ENCODE measurements around the gene PPP2R2C. TPM values are rescaled to one million over a fixed set of nuclear protein-coding genes. Genes with fewer than 3 reads are reported as not detected.

The PPP2R2C gene
- total and polyA plus RNA-seq, 2 of the 4 experiments (the other 2 are of a cell fraction): 0.03 TPM; not detected in 1

GRCh38 chr4:6340446-6341015 lies 131.9 kb downstream of the PPP2R2C start:
- DNase-seq (no peak), ATAC-seq (ENCODE audit: low read depth) (no peak)
- Histone ChIP-seq H2BK5ac (ENCODE audit: low read depth, low read length, poor library complexity, severe bottlenecking) (no peak overlapping the region), H3K9me3 (ENCODE audit: control insufficient read depth, insufficient read depth, low read length) (no peaks in the 10 kb centered on the region), H3K4ac (ENCODE audit: low read depth, low read length) (no peak overlapping the region), H3K23ac (ENCODE audit: low read depth, low read length) (no peak overlapping the region), H4K91ac (ENCODE audit: insufficient read depth, low read depth, low read length) (no peak overlapping the region), H3K4me2 (ENCODE audit: low read depth, low read length) (no peak overlapping the region), H4K8ac (ENCODE audit: low read depth in 2 of 2, low read length in 2 of 2) (no peak overlapping the region), H3K27ac (ENCODE audit: insufficient read depth, low read length) (no peak overlapping the region), H2BK15ac (ENCODE audit: low read depth, low read length) (no peak overlapping the region), H2AK5ac (ENCODE audit: low read depth, low read length) (no peak overlapping the region), H4K20me1 (ENCODE audit: insufficient read depth, low read length) (no peaks in the 10 kb centered on the region), H2AFZ (replicated peaks; ENCODE audit: low read length, poor library complexity) (no peak overlapping the region), H2BK20ac (ENCODE audit: low read depth, low read length) (no peak overlapping the region), H2AK9ac (replicated peaks; ENCODE audit: low read depth, low read length, poor library complexity) (no peak overlapping the region), H2BK120ac (ENCODE audit: low read depth, low read length) (no peak overlapping the region), H3K4me3 (ENCODE audit: insufficient read depth, low read depth, low read length) (no peak overlapping the region), H3K27me3 (ENCODE audit: control insufficient read depth, insufficient read depth, low read length) (peaks cover 19% of the 10 kb centered on the region), H3K18ac (ENCODE audit: low read depth, low read length) (no peak overlapping the region), H3K4me1 (ENCODE audit: control insufficient read depth, insufficient read depth, low read length) (peaks cover 2% of the 10 kb centered on the region; the same call in 1 of the 2 replicates), H3K9ac (ENCODE audit: low read depth, low read length) (no peak overlapping the region), H3K56ac (ENCODE audit: extremely low read depth, insufficient read depth, low read length) (no peak overlapping the region), H3K9me1 (ENCODE audit: insufficient read depth, low read length) (no peaks in the 10 kb centered on the region), H3K79me1 (ENCODE audit: low read depth in 1 of 2, low read length in 2 of 2) (no peaks in the 10 kb centered on the region), H3K14ac (replicated peaks; ENCODE audit: low read depth, low read length) (no peak overlapping the region), H4K5ac (ENCODE audit: low read depth, low read length) (no peak overlapping the region), H3K36me3 (ENCODE audit: control insufficient read depth, insufficient read depth, low read length) (no peaks in the 10 kb centered on the region)
- intact Hi-C loops (cut with micrococcal nuclease): no loop called here
- dilution Hi-C loops (cut with HindIII; ENCODE audit: low sequenced_read_pairs, unreplicated experiment): no loop called here
- in situ Hi-C loops (cut with MboI; ENCODE audit: low sequenced_read_pairs): no loop called here
- WGBS, 2 experiments (ENCODE audit: extremely low coverage in 2 of 2, insufficient read length in 1 of 2): 60% methylated on average over 3 of the region's 9 CpGs; no CpG with 5 or more reads in 1 of the 2 experiments
- CTCF ChIA-PET: no interaction called here
- TF ChIP-seq RFX5 (IDR thresholded peaks at IDR 0.05; ENCODE audit: low read depth, low read length): no peak
- TF ChIP-seq FOS (IDR thresholded peaks at IDR 0.05; ENCODE audit: low read depth, low read length): no peak
- POLR2A ChIA-PET (ENCODE audit: unreplicated experiment): no interaction called here
- no TSS peak for BruUV-seq (replicated peaks)

Data from IMR-90 (cell line).